Trophoblast cell (in vitro differentiated cells and primary cell): ENCODE data around the gene TCEA3.

Experiments
- DNase-seq, 2 donors: peaks; one replicate each; pipeline ENCODE4 v3.0.0-alpha.2; 2016
- H2AFZ ChIP-seq: 2 replicates; pipeline ENCODE4 v1.6.1; 2013; ENCODE audit warnings: low read length, moderate library complexity, mild to moderate bottlenecking; ENCODE audit not compliant: insufficient read depth, poor library complexity
- H2AK5ac ChIP-seq: 2 replicates; pipeline ENCODE4 v1.6.1; 2013; ENCODE audit warnings: mild to moderate bottlenecking, low read length
- H2BK120ac ChIP-seq: 2 replicates; pipeline ENCODE4 v1.6.1; 2013; ENCODE audit warnings: low read length, mild to moderate bottlenecking, moderate library complexity; ENCODE audit not compliant: insufficient read depth, poor library complexity
- H2BK12ac ChIP-seq: 2 replicates; pipeline ENCODE4 v1.6.1; 2013; ENCODE audit warnings: mild to moderate bottlenecking, low read length, moderate library complexity
- H2BK5ac ChIP-seq: 2 replicates; pipeline ENCODE4 v1.6.1; 2013; ENCODE audit warnings: low read length, low read depth, moderate library complexity, mild to moderate bottlenecking; ENCODE audit not compliant: poor library complexity
- H3K14ac ChIP-seq: 2 replicates; pipeline ENCODE4 v1.6.1; 2013; ENCODE audit warnings: mild to moderate bottlenecking, low read length
- H3K18ac ChIP-seq: 2 replicates; pipeline ENCODE4 v1.6.1; 2013; ENCODE audit warnings: mild to moderate bottlenecking, low read length
- H3K23ac ChIP-seq: 2 replicates; pipeline ENCODE4 v1.6.1; 2013; ENCODE audit warnings: low read length
- H3K27ac ChIP-seq: 2 replicates; pipeline ENCODE4 v1.5.1; 2013; ENCODE audit warnings: low read depth, mild to moderate bottlenecking, inconsistent platforms, low read length, moderate library complexity
- H3K27me3 ChIP-seq: 2 replicates; pipeline ENCODE4 v1.6.1; 2013; ENCODE audit warnings: inconsistent platforms, mild to moderate bottlenecking, low read length, moderate library complexity; ENCODE audit not compliant: insufficient read depth
- H3K36me3 ChIP-seq, 2 experiments: 1 replicate in 1 of 2; 2 replicates in 1 of 2; pipeline ENCODE4 v1.6.1; 2013; ENCODE audit warnings: low read length in 2 of 2, mild to moderate bottlenecking in 2 of 2, moderate library complexity in 1 of 2; ENCODE audit not compliant: insufficient read depth in 2 of 2, control insufficient read depth in 1 of 2
- H3K4ac ChIP-seq: 2 replicates; pipeline ENCODE4 v1.6.1; 2013; ENCODE audit warnings: low read depth, mild to moderate bottlenecking, low read length, moderate library complexity
- H3K4me1 ChIP-seq, 2 experiments: 1 replicate in 1 of 2; 2 replicates in 1 of 2; pipeline ENCODE4 v1.6.1; 2013; ENCODE audit warnings: low read length in 2 of 2, mild to moderate bottlenecking in 2 of 2, moderate library complexity in 1 of 2; ENCODE audit not compliant: insufficient read depth in 2 of 2, control insufficient read depth in 1 of 2
- H3K4me2 ChIP-seq: 2 replicates; pipeline ENCODE4 v1.6.1; 2013; ENCODE audit warnings: inconsistent platforms, mild to moderate bottlenecking, low read length, moderate library complexity
- H3K4me3 ChIP-seq: 2 replicates; pipeline ENCODE4 v1.5.1; 2013; ENCODE audit warnings: mild to moderate bottlenecking, low read depth, low read length, inconsistent platforms
- H3K79me1 ChIP-seq: one replicate; pipeline ENCODE4 v1.6.1; 2013; ENCODE audit warnings: low read length
- H3K79me2 ChIP-seq: 2 replicates; pipeline ENCODE4 v1.6.1; 2013; ENCODE audit warnings: low read length, mild to moderate bottlenecking; ENCODE audit not compliant: control insufficient read depth, insufficient read depth, poor library complexity
- H3K9ac ChIP-seq: 2 replicates; pipeline ENCODE4 v1.6.1; 2013; ENCODE audit warnings: mild to moderate bottlenecking, low read length
- H3K9me3 ChIP-seq: 2 replicates; pipeline ENCODE4 v1.6.1; 2013; ENCODE audit warnings: low read depth, mild to moderate bottlenecking, control low read depth, inconsistent platforms, low read length; ENCODE audit not compliant: insufficient read depth
- H4K12ac ChIP-seq: 2 replicates; pipeline ENCODE4 v1.6.1; 2013; ENCODE audit warnings: low read depth, mild to moderate bottlenecking, low read length, moderate library complexity
- H4K8ac ChIP-seq: 2 replicates; pipeline ENCODE4 v1.6.1; 2013; ENCODE audit warnings: low read depth, mild to moderate bottlenecking, low read length, moderate library complexity
- H4K91ac ChIP-seq: one replicate; pipeline ENCODE4 v1.6.1; 2013; ENCODE audit warnings: low read depth, mild to moderate bottlenecking, low read length, moderate library complexity
- WGBS: extraction: QIAGEN DNeasy Blood & Tissue Kit; methylation state at CpG from one replicate; pipeline ENCODE4 v1.1.7; 2013; ENCODE audit warnings: missing lambda C conversion rate; ENCODE audit not compliant: insufficient read length, insufficient coverage; ENCODE audit errors: extremely low coverage; 5-methylcytosine and 5-hydroxymethylcytosine counted together

Gene TCEA3

GRCh38 chr1:23345920-23346319, 78.6 kb downstream of the TCEA3 start:
- no peaks in the 10 kb centered on the region for H3K4me1 ChIP-seq

GRCh38 chr1:23344987-23345472, 79.5 kb downstream of the TCEA3 start:
- H3K4me3 ChIP-seq: peak overlapping the region; percentile 64
- no CpG with 5 or more reads among the region's 8 CpGs for WGBS
- no peaks in the 10 kb centered on the region for H3K27me3 ChIP-seq

More at GRCh38 chr1:23345920-23346319, 78.6 kb downstream of the TCEA3 start:
- Histone ChIP-seq H3K18ac (no peak overlapping the region), H3K4ac (no peak overlapping the region), H2BK5ac (no peak overlapping the region), H4K12ac (no peak overlapping the region), H2BK120ac (no peak overlapping the region), H3K36me3 (no peaks in the 10 kb centered on the region), H3K9me3 (no peaks in the 10 kb centered on the region), H3K9ac (no peak overlapping the region), H4K8ac (no peak overlapping the region), H2AFZ (no peak overlapping the region), H2BK12ac (no peak overlapping the region), H3K4me2 (no peak overlapping the region), H3K79me2 (peaks cover 13% of the 10 kb centered on the region), H4K91ac (peak overlapping the region; percentile 45), H3K27ac (no peak overlapping the region), H3K14ac (no peak overlapping the region), H3K23ac (no peak overlapping the region), H3K4me3 (no peak overlapping the region), H3K79me1 (peaks cover 15% of the 10 kb centered on the region), H2AK5ac (peak overlapping the region; percentile 59), H3K27me3 (no peaks in the 10 kb centered on the region)
- DNase-seq: no peak
- WGBS: no CpG with 5 or more reads among the region's 14 CpGs

GRCh38 chr1:23344111-23344986, 80.2 kb downstream of the TCEA3 start, which contains the start of gene HNRNPR:
Gene HNRNPR, minus strand, starts transcription at chr1:23344284. Its CDS starts 3,276 bp downstream, at chr1:23341008.
- H4K91ac ChIP-seq: peak within 1 kb of the TSS; percentile 99
- H2AFZ ChIP-seq: peak within 1 kb of the TSS; percentile 83
- H2BK120ac ChIP-seq: peak within 1 kb of the TSS; percentile 97
- WGBS: no CpG with 5 or more reads among the region's 87 CpGs
- H2AK5ac ChIP-seq: peak within 1 kb of the TSS; percentile 96
- H3K27ac ChIP-seq: peak within 1 kb of the TSS; percentile 96
- no peaks in the 10 kb centered on the region for H3K27me3 ChIP-seq
- H3K18ac ChIP-seq: peak within 1 kb of the TSS; percentile 98
- H3K14ac ChIP-seq: peak within 1 kb of the TSS; percentile 100
- H3K9ac ChIP-seq: peak within 1 kb of the TSS; percentile 91
- H3K4me1 ChIP-seq: no peaks in the 10 kb centered on the region
- H3K79me2 ChIP-seq: peaks cover 15% of the 10 kb centered on the region
- no peak within 1 kb of the TSS for H2BK12ac ChIP-seq
- peak within 1 kb of the TSS; percentile 99 for H3K4ac ChIP-seq
- peak within 1 kb of the TSS; percentile 84 for H3K4me2 ChIP-seq
- H3K79me1 ChIP-seq: peaks cover 15% of the 10 kb centered on the region
- no peaks in the 10 kb centered on the region for H3K36me3 ChIP-seq
- peak within 1 kb of the TSS; percentile 98 for H4K8ac ChIP-seq
- peak within 1 kb of the TSS; percentile 99 for H2BK5ac ChIP-seq
- H3K4me3 ChIP-seq: peak within 1 kb of the TSS; percentile 88
- no peak within 1 kb of the TSS for H3K23ac ChIP-seq
- peak; percentile 100 for DNase-seq
- no peaks in the 10 kb centered on the region for H3K9me3 ChIP-seq
- peak within 1 kb of the TSS; percentile 96 for H4K12ac ChIP-seq

More at GRCh38 chr1:23344987-23345472, 79.5 kb downstream of the TCEA3 start:
- peaks cover 15% of the 10 kb centered on the region for H3K79me1 ChIP-seq
- peak overlapping the region; percentile 44 for H2AK5ac ChIP-seq
- H3K4me2 ChIP-seq: peak overlapping the region; percentile 79
- no peaks in the 10 kb centered on the region for H3K36me3 ChIP-seq
- H3K18ac ChIP-seq: peak overlapping the region; percentile 85
- peak overlapping the region; percentile 81 for H4K8ac ChIP-seq
- H3K9me3 ChIP-seq: no peaks in the 10 kb centered on the region
- no peaks in the 10 kb centered on the region for H3K4me1 ChIP-seq
- H3K14ac ChIP-seq: peak overlapping the region; percentile 94
- peak overlapping the region; percentile 92 for H4K91ac ChIP-seq
- no peak overlapping the region for H3K23ac ChIP-seq
- H2AFZ ChIP-seq: peak overlapping the region; percentile 83
- no peak for DNase-seq
- peak overlapping the region; percentile 74 for H3K9ac ChIP-seq
- peaks cover 13% of the 10 kb centered on the region for H3K79me2 ChIP-seq
- peak overlapping the region; percentile 55 for H2BK120ac ChIP-seq
- peak overlapping the region; percentile 66 for H3K4ac ChIP-seq
- peak overlapping the region; percentile 49 for H2BK5ac ChIP-seq
- H2BK12ac ChIP-seq: no peak overlapping the region
- H4K12ac ChIP-seq: peak overlapping the region; percentile 88
- H3K27ac ChIP-seq: peak overlapping the region; percentile 93

- Histone ChIP-seq H3K4me1 (no peaks in the 10 kb centered on the region), H4K12ac (peak overlapping the region; percentile 96), H3K27ac (peak overlapping the region; percentile 96), H2AK5ac (peak overlapping the region; percentile 96), H3K23ac (no peak overlapping the region), H3K79me1 (peaks cover 15% of the 10 kb centered on the region), H3K79me2 (peaks cover 15% of the 10 kb centered on the region), H3K9ac (peak overlapping the region; percentile 91), H3K4me2 (peak overlapping the region; percentile 84), H3K36me3 (no peaks in the 10 kb centered on the region), H2BK120ac (peak overlapping the region; percentile 97), H2BK12ac (no peak overlapping the region), H2BK5ac (peak overlapping the region; percentile 99), H3K14ac (peak overlapping the region; percentile 100), H4K8ac (peak overlapping the region; percentile 98), H3K4me3 (peak overlapping the region; percentile 88), H3K9me3 (no peaks in the 10 kb centered on the region), H3K18ac (peak overlapping the region; percentile 98), H2AFZ (peak overlapping the region; percentile 71), H3K4ac (peak overlapping the region; percentile 99), H3K27me3 (no peaks in the 10 kb centered on the region), H4K91ac (peak overlapping the region; percentile 99)
- no CpG with 5 or more reads among the region's 66 CpGs for WGBS
- DNase-seq: peak; percentile 77 to 99
These were observed 81.1 kb downstream of the TCEA3 start for GRCh38 chr1:23343221-23344110.
